Activated CD4-positive, CD25-positive, alpha-beta regulatory T cell treated with anti-CD3 and anti-CD28 coated beads, Interleukin-2, amount 50 U/mL, for 16 hours (primary cell): ENCODE data around the gene SH3BP4.

ENCODE experiments used
- DNase-seq: peaks from one replicate; pipeline ENCODE4 v3.0.0-alpha.2; 2020; ENCODE audit warnings: low read depth, low spot score

Gene SH3BP4

GRCh38 chr2:234998404-234999211, 46.8 kb downstream of the SH3BP4 start:
- no peak for DNase-seq

DNA sequence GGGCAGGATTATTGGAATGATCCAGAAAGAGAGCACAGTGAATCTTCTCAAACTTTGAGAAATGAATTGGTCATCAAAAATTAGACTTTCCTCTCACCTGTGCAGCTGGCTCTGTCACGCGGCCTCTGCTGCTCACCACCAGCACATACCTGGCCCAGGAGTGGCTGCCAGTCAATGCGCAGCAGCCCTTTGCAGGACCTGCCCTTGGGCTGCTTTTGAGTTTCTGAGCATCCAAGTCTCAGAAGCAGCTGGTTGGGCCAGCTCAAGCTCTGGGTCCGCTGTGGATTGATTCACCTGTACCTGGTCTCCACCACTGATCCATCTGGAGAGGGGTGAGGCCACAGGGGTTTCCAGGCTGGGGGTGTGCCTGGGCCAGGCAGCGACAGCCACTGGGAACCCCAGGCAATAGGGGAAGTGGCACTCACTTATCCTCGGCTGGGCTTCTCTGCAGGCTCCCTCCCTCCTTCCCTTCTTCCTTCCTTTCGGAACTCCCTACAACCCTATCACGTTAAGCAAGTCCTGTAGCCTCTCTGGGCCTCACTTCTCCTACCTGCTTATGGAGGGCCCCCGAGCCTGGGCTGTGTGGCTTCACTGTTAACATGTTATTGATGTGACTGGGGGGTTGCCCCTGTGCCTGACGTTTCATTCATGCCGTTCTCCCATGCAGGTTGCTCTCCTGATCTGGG, 48.1 kb downstream of the SH3BP4 start:
- DNase-seq = no peak

DNA sequence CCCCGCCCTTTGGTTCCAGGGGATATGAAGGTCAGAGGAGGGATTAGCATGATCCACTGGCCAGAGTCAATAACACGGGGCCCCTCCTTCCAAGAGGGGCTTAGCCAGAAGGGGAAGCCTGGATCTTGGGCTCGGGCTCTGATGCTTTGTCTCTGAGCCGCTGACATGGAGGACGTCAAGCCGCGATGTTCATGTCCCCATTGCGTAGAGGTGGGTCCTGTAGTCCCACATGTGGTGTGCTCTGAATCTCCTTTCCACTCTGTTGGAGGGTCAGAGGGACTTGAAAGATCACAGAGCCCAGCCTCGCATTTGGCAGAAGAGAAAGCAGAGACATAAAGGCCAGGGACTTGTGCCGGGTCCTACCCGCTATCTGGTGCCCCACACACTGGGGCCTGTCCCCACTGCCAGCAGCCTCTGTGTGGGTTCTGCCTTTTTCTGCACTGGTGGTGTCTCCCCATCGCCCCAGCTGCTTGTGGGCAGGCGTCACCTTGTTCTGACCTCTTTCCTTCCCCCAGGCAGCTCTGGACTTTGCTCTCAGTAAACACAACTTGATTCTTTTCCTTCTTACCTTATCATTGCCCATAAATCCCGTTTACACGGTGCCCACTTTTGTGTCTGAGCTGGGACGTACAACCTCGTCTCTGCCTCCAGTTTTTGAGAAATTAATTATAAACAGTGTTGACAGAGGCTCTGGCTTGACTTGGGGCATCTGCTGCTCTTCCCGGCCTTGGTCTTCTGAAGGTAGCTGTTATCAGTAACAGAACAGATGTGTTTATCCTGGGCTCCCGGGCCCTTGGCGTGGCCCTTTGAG, 48.8 kb downstream of the SH3BP4 start:
- no peak for DNase-seq

- no peak for DNase-seq
Observed at GRCh38 chr2:235001237-235002133, 49.7 kb downstream of the SH3BP4 start.

GRCh38 chr2:235002198-235003095, 50.6 kb downstream of the SH3BP4 start:
- DNase-seq = no peak

- DNase-seq = no peak
Observed at GRCh38 chr2:235003096-235003775, 51.4 kb downstream of the SH3BP4 start.

DNA sequence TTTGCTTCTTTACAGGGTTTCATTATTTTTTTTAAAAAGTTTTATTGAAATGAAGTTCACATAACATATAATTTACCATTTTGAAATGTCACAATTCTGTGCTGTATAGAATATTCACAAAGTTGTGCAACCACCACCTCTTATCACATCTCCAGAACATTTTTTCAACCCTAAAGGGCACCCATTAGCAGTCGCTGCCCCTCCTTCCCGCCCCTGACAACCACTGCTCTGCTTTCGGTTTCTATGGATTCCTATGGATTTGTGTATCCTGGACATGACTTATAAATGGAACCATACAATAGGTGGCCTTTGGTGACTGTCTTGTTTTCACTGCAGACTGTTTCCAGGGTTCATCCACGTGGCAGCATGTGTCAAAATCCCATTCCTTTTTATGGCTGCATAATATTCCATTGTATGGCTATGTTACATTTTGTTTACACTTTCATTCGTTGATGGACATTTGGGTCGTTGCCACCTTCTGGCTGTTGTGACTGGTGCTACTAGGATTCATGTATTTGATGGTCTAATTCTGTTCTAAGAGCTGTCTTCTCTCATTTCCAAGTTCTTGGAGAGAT, 52.6 kb downstream of the SH3BP4 start:
- DNase-seq = no peak

DNA sequence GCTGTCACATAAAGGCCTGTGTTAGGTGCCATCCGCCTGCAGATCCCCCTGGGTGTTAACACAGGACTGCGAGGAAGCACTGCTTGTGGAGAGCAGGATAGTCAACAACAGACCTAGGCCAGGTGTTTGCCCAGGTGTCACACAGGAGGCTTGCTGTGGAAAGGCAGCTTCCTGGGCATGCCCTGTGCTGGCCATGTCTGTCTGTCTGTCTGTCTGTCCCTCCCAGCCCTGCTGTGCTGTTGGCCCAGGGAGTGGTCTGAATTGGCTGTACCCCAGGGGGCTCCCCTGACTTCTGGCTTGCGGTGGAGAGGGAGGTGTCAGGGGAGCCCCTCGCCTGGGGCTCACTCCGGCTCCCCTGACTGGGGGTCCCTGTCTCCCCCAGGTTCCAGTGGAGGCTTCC, 53.2 kb downstream of the SH3BP4 start:
- DNase-seq = no peak

DNA sequence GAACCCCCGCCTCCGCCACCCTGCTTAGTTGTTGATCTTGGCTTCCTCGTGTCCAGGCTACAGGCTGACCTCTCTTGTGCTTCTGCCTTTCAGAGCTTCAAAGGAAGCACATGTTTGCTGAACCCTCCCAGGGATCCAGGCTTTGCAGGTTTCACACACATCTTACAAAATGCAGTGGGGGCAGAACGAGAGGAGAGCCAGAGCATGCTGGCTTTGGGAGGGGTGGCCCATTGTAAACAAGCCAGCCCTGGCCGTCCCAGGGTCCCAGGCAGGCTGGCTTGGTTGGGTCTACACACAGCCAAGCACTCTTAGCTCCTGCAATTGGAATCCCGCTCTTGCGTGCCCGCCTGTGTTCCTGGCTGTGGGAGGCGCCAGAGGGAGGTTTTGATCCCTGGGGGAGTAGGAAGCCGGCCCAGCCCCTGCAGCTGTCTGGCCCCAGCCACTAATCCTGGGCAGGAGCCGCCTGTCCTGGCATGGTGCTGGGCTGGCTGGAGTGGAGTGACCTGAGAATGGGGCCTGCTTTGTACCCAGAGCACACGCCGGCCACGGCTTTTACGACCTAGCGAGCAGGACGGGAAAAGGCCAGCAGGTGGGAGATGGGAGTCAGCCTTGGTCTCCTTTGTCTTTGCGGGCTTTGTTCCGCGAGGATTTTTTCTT, 53.9 kb downstream of the SH3BP4 start:
- DNase-seq = no peak

DNA sequence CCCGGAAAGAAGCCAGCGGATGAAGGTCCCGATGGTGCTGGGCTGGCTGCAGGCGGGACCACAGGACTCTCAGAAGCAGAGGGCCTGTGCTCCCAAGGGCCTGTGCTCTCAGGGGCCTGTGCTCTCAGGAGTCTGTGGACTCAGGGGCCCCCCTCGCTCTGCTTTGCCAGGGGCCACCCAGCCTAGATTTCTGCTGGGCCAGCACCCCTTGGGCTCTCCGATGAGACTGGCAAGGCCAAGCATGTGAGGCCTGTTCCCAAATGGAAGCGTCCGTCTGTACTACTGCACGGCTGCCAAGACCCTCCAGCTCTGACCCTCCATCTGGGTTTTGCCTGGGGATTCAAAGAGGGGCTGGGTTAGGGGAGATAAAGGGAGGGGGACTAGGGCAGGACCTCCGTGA, 54.6 kb downstream of the SH3BP4 start:
- DNase-seq = no peak

GRCh38 chr2:235006986-235007385, 55.2 kb downstream of the SH3BP4 start:
- DNase-seq = no peak

DNA sequence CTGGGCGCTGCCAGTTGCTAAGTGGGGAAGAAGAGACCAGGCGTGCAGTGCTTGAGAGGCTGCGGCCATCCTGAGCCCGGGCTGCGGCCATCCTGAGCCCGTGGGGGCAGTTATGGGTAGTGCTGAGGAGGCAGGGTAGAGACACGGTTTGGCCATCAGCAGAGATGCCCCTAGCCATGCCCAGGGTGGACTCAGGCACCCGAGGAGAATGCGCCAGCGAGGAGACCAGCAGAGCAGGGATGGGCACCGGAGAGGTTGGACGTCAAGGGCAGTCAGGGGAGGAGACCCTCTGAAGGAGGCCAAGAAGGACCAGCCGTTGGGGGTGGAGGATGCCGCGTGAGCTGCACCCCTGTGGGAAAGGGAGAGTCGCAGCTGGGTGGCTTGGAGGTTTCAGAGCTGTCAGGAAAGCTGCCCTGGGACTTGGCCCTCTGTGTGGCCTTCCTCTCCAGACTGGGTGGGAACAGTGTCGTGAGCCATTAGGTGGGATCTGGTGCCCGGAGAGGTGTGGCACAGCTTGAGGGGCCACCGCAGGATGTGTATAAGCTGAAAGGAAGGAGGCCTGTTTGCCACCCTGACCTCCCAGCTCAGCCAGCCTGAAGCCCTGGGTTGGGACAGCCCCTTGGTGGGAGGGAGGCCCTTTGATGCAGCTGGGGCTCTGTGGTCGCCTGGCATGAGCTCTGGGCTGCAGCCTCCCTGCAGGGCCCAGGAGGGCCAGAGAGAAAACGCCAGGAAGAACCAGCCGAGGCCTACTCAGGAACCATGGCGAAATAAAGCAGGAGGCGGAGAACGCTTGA, 56.0 kb downstream of the SH3BP4 start:
- no peak for DNase-seq

GRCh38 chr2:235008584-235009044, 56.8 kb downstream of the SH3BP4 start:
- DNase-seq = no peak

DNA sequence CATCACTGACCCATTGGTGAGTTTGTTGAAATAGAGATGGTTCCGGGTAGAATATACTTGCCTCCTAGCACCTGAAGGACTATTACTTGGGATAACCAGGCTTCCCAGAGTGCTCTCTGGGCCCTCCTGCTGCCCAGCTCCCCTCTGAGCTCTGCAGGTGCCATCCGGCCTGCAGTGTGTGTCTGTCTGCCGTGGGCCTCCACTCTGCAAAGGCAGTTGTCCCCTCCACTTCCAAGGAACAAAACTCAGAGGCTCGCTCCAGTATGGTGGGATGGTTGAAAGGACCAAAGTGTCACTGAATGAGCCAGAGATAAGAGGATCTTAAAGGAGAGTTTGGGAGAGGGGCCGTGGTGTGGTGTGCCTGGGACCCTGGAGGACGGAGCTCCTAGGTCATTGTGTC, 57.3 kb downstream of the SH3BP4 start:
- no peak for DNase-seq

DNA sequence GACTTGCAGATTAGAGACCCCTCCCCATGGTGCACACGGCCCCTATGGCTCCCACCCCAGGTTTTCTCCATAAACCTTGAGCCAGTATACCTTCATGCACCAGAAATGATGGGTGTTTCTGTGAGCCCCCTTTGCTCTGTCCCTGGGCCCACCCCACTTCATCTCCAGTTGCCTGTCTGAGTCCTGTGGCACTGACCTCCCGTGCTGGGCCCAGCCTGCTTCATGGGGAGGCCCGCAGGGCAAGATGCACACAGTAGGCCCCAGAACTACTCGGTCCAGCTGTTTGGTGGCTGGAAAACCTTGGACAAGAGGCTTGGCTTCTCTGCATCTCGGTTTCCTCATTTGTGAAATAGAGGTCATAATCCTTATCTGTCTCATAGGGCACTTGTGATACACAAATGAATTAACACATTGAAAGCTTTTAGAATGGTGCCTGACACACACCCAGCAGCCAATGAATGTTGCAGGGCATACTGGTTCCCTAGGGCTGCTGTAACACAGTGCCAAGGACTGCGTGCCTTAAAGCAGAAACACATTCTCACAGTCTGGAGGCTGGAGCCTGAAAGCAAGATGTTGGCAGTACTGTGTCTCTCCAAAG, 58.4 kb downstream of the SH3BP4 start:
- DNase-seq = no peak

DNA sequence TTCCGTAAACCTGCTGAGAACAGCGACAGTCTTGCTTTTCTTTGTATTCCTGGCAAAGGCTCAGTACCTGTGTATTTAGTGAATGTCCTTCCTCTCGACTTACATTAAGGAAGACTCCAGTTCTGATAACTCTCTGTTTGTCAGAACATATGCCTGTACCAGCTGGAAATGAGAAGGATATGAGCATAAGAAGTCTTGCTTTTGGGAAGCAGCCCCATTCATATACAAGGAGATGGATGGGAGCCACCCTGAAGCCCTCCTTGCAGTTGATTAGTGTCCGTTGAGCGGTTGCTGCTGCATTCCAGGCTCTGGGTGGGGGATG, 59.8 kb downstream of the SH3BP4 start:
- DNase-seq = no peak

GRCh38 chr2:235011929-235012631, 60.3 kb downstream of the SH3BP4 start:
- DNase-seq = no peak
